Right atrium auricular region (tissue), 2 donors: ENCODE results near the gene FBXL15. TPM values are rescaled to one million over a fixed set of nuclear protein-coding genes. Genes with fewer than 3 reads are reported as not detected.

ENCODE experiments used
- DNase-seq: peaks from one replicate; pipeline ENCODE4 v3.0.0-alpha.2; 2019; ENCODE audit warnings: low spot score
- H3K27ac ChIP-seq, 2 donors: fragments of 200-600 bp; sonication (generic); 1 replicate in 1 of 2; 2 replicates in 1 of 2; pipeline ENCODE4 v1.5.1; 2016 to 2019
- H3K27me3 ChIP-seq, 2 donors: fragments of 200-600 bp; sonication (generic); one replicate each; pipeline versions ENCODE4 v1.5.1 to v1.6.0; 2017 to 2019
- H3K36me3 ChIP-seq: fragments of 200-600 bp; sonication (generic); one replicate; pipeline ENCODE4 v1.5.1; 2016
- H3K4me1 ChIP-seq, 2 donors: fragments of 200-600 bp; sonication (generic); one replicate each; pipeline versions ENCODE4 v1.5.1 to v1.6.0; 2017 to 2019
- H3K4me3 ChIP-seq, 2 donors: fragments of 200-600 bp; sonication (generic); 1 replicate in 1 of 2; 2 replicates in 1 of 2; pipeline ENCODE4 v1.5.1; 2017 to 2019; ENCODE audit warnings: mild to moderate bottlenecking in 1 of 2, moderate library complexity in 1 of 2
- H3K9me3 ChIP-seq, 2 donors: fragments of 200-600 bp; sonication (generic); one replicate each; pipeline ENCODE4 v1.5.1; 2019
- CTCF ChIP-seq, 2 donors: fragments of 200-600 bp; sonication (generic); IDR thresholded peaks; one replicate each; pipeline ENCODE4 v1.5.1; 2019; ENCODE audit warnings: antibody characterized with exemption in 2 of 2
- total RNA-seq, 2 donors: library from RNA; depleted of rRNA; stranded (reverse); fragments of >200 nt; gene quantifications; one replicate each; pipeline ENCODE4 v1.1.0, GENCODE V29; 2016

FBXL15 gene
- total RNA-seq, 2 donors from 2014 or later, result 16.6 to 21.3 TPM

GRCh38 chr10:102421507-102421756, 796 bp downstream of the FBXL15 start:
- Histone ChIP-seq H3K9me3 (no peaks in the 10 kb centered on the region), H3K27ac (peak overlapping the region; percentile 85 to 89), H3K4me3 (peak overlapping the region; percentile 71 to 94), H3K27me3 (peaks cover 0 to 3% of the 10 kb centered on the region in 2 donors), H3K4me1 (peaks cover 0 to 41% of the 10 kb centered on the region in 2 donors), H3K36me3 (peaks cover 8% of the 10 kb centered on the region)
- DNase-seq, result no peak
- TF ChIP-seq CTCF (IDR thresholded peaks at IDR 0.05), result no peak

- peaks cover 0 to 3% of the 10 kb centered on the region in 2 donors for H3K27me3 ChIP-seq
- TF ChIP-seq CTCF (IDR thresholded peaks at IDR 0.05), result no peak
- H3K27ac ChIP-seq, result peak overlapping the region; percentile 85 to 89
- H3K36me3 ChIP-seq, result peaks cover 8% of the 10 kb centered on the region
- no peak for DNase-seq
- H3K4me3 ChIP-seq, result peak overlapping the region; percentile 71 to 94
- no peaks in the 10 kb centered on the region for H3K9me3 ChIP-seq
- peaks cover 0 to 41% of the 10 kb centered on the region in 2 donors for H3K4me1 ChIP-seq
These were observed 1.3 kb downstream of the FBXL15 start for GRCh38 chr10:102421757-102422512.

- H3K36me3 ChIP-seq, result peaks cover 8% of the 10 kb centered on the region
- peak overlapping the region; percentile 85 to 89 for H3K27ac ChIP-seq
- peaks cover 0 to 3% of the 10 kb centered on the region in 2 donors for H3K27me3 ChIP-seq
- H3K4me1 ChIP-seq, result peaks cover 0 to 41% of the 10 kb centered on the region in 2 donors
- peak overlapping the region; percentile 71 to 94 for H3K4me3 ChIP-seq
- peak; percentile 79 for DNase-seq
- no peaks in the 10 kb centered on the region for H3K9me3 ChIP-seq
- peak; percentile 59 to 88 for TF ChIP-seq CTCF (IDR thresholded peaks at IDR 0.05)
These were observed 2.0 kb downstream of the FBXL15 start for GRCh38 chr10:102422545-102423129.

GRCh38 chr10:102423372-102423968, 2.8 kb downstream of the FBXL15 start:
- peaks cover 0 to under 1% of the 10 kb centered on the region in 2 donors for H3K27me3 ChIP-seq
- no peak for TF ChIP-seq CTCF (IDR thresholded peaks at IDR 0.05)
- peaks cover 8% of the 10 kb centered on the region for H3K36me3 ChIP-seq
- H3K4me3 ChIP-seq, result no peak overlapping the region
- H3K4me1 ChIP-seq, result peaks cover 0 to 41% of the 10 kb centered on the region in 2 donors
- DNase-seq, result no peak
- no peaks in the 10 kb centered on the region for H3K9me3 ChIP-seq
- no peak overlapping the region for H3K27ac ChIP-seq

GRCh38 chr10:102424145-102424544, 3.5 kb downstream of the FBXL15 start:
- Histone ChIP-seq H3K27me3 (no peaks in the 10 kb centered on the region), H3K9me3 (no peaks in the 10 kb centered on the region), H3K27ac (no peak overlapping the region), H3K4me3 (no peak overlapping the region), H3K36me3 (peaks cover 8% of the 10 kb centered on the region), H3K4me1 (peaks cover 0 to 35% of the 10 kb centered on the region in 2 donors)
- no peak for DNase-seq
- TF ChIP-seq CTCF (IDR thresholded peaks at IDR 0.05), result no peak
